ENCODE measurements around the gene FIZ1.
A peak's percentile ranks its signal among the peaks of the same experiment; 100 is the strongest.
"Not testable (repeated sequence)": the region's sequence is repeated elsewhere in the genome, so short reads cannot be mapped to it uniquely, and the experiment has no call there.

The FIZ1 gene

GRCh38 chr19:55593096-55593772 lies 6.1 kb downstream of the FIZ1 start:
- Histone ChIP-seq H3K36me3 (ENCODE audit: control insufficient read depth, insufficient read depth, low read length) (peaks cover 11% of the 10 kb centered on the region), H3K4me3 (ENCODE audit: low read length) (no peak overlapping the region), H3K27ac (ENCODE audit: low read depth, low read length) (no peak overlapping the region), H3K9ac (ENCODE audit: low read length) (no peak overlapping the region), H3K27me3 (ENCODE audit: control insufficient read depth, insufficient read depth, low read length) (no peaks in the 10 kb centered on the region), H3K4me1 (ENCODE audit: control insufficient read depth, insufficient read depth, low read length) (no peaks in the 10 kb centered on the region)

- Histone ChIP-seq H3K27ac (ENCODE audit: low read depth, low read length) (no peak overlapping the region), H3K9ac (ENCODE audit: low read length) (no peak overlapping the region), H3K27me3 (ENCODE audit: control insufficient read depth, insufficient read depth, low read length) (no peaks in the 10 kb centered on the region), H3K36me3 (ENCODE audit: control insufficient read depth, insufficient read depth, low read length) (peaks cover 11% of the 10 kb centered on the region), H3K4me1 (ENCODE audit: control insufficient read depth, insufficient read depth, low read length) (no peaks in the 10 kb centered on the region), H3K4me3 (ENCODE audit: low read length) (no peak overlapping the region)
These were observed 6.8 kb downstream of the FIZ1 start for GRCh38 chr19:55592391-55593090.

- Histone ChIP-seq H3K9ac (ENCODE audit: low read length) (no peak overlapping the region), H3K36me3 (ENCODE audit: control insufficient read depth, insufficient read depth, low read length) (peaks cover 11% of the 10 kb centered on the region), H3K4me3 (ENCODE audit: low read length) (no peak overlapping the region), H3K4me1 (ENCODE audit: control insufficient read depth, insufficient read depth, low read length) (no peaks in the 10 kb centered on the region), H3K27me3 (ENCODE audit: control insufficient read depth, insufficient read depth, low read length) (no peaks in the 10 kb centered on the region), H3K27ac (ENCODE audit: low read depth, low read length) (no peak overlapping the region)
These were observed 7.8 kb downstream of the FIZ1 start for GRCh38 chr19:55591555-55591954.

- Histone ChIP-seq H3K27me3 (ENCODE audit: control insufficient read depth, insufficient read depth, low read length) (no peaks in the 10 kb centered on the region), H3K36me3 (ENCODE audit: control insufficient read depth, insufficient read depth, low read length) (peaks cover 4% of the 10 kb centered on the region), H3K4me3 (ENCODE audit: low read length) (no peak overlapping the region), H3K4me1 (ENCODE audit: control insufficient read depth, insufficient read depth, low read length) (no peaks in the 10 kb centered on the region), H3K9ac (ENCODE audit: low read length) (no peak overlapping the region), H3K27ac (ENCODE audit: low read depth, low read length) (no peak overlapping the region)
These were observed 8.7 kb downstream of the FIZ1 start for GRCh38 chr19:55590617-55591016.

GRCh38 chr19:55590109-55590508 lies 9.2 kb downstream of the FIZ1 start:
- Histone ChIP-seq H3K27ac (ENCODE audit: low read depth, low read length) (no peak overlapping the region), H3K9ac (ENCODE audit: low read length) (no peak overlapping the region), H3K4me1 (ENCODE audit: control insufficient read depth, insufficient read depth, low read length) (no peaks in the 10 kb centered on the region), H3K27me3 (ENCODE audit: control insufficient read depth, insufficient read depth, low read length) (no peaks in the 10 kb centered on the region), H3K36me3 (ENCODE audit: control insufficient read depth, insufficient read depth, low read length) (no peaks in the 10 kb centered on the region), H3K4me3 (ENCODE audit: low read length) (no peak overlapping the region)

- no peaks in the 10 kb centered on the region for H3K4me1 ChIP-seq (ENCODE audit: control insufficient read depth, insufficient read depth, low read length)
These were observed 10.6 kb downstream of the FIZ1 start for GRCh38 chr19:55588738-55589137.

GRCh38 chr19:55586976-55587668 lies 12.2 kb downstream of the FIZ1 start:
- H3K9ac ChIP-seq (ENCODE audit: low read length), result no peak overlapping the region

More at GRCh38 chr19:55588738-55589137, 10.6 kb downstream of the FIZ1 start:
- H3K4me3 ChIP-seq (ENCODE audit: low read length), result no peak overlapping the region
- H3K27me3 ChIP-seq (ENCODE audit: control insufficient read depth, insufficient read depth, low read length), result no peaks in the 10 kb centered on the region
- no peaks in the 10 kb centered on the region for H3K36me3 ChIP-seq (ENCODE audit: control insufficient read depth, insufficient read depth, low read length)
- H3K27ac ChIP-seq (ENCODE audit: low read depth, low read length), result no peak overlapping the region
- no peak overlapping the region for H3K9ac ChIP-seq (ENCODE audit: low read length)

GRCh38 chr19:55585658-55586339 lies 13.5 kb downstream of the FIZ1 start:
- no peaks in the 10 kb centered on the region for H3K27me3 ChIP-seq (ENCODE audit: control insufficient read depth, insufficient read depth, low read length)
- no peaks in the 10 kb centered on the region for H3K36me3 ChIP-seq (ENCODE audit: control insufficient read depth, insufficient read depth, low read length)
- peak overlapping the region; percentile 30 for H3K27ac ChIP-seq (ENCODE audit: low read depth, low read length)
- no peak overlapping the region for H3K9ac ChIP-seq (ENCODE audit: low read length)
- no peaks in the 10 kb centered on the region for H3K4me1 ChIP-seq (ENCODE audit: control insufficient read depth, insufficient read depth, low read length)
- peak overlapping the region; percentile 51 for H3K4me3 ChIP-seq (ENCODE audit: low read length)

More at GRCh38 chr19:55586976-55587668, 12.2 kb downstream of the FIZ1 start:
- Histone ChIP-seq H3K4me3 (ENCODE audit: low read length) (peak overlapping the region; percentile 72), H3K27me3 (ENCODE audit: control insufficient read depth, insufficient read depth, low read length) (no peaks in the 10 kb centered on the region), H3K36me3 (ENCODE audit: control insufficient read depth, insufficient read depth, low read length) (no peaks in the 10 kb centered on the region), H3K4me1 (ENCODE audit: control insufficient read depth, insufficient read depth, low read length) (no peaks in the 10 kb centered on the region), H3K27ac (ENCODE audit: low read depth, low read length) (no peak overlapping the region)

- no peak overlapping the region for H3K4me3 ChIP-seq (ENCODE audit: low read length)
- no peaks in the 10 kb centered on the region for H3K27me3 ChIP-seq (ENCODE audit: control insufficient read depth, insufficient read depth, low read length)
- H3K9ac ChIP-seq (ENCODE audit: low read length), result no peak overlapping the region
- no peaks in the 10 kb centered on the region for H3K36me3 ChIP-seq (ENCODE audit: control insufficient read depth, insufficient read depth, low read length)
- H3K27ac ChIP-seq (ENCODE audit: low read depth, low read length), result no peak overlapping the region
- H3K4me1 ChIP-seq (ENCODE audit: control insufficient read depth, insufficient read depth, low read length), result no peaks in the 10 kb centered on the region
These were observed 14.4 kb downstream of the FIZ1 start for GRCh38 chr19:55584871-55585270.

- H3K27ac ChIP-seq (ENCODE audit: low read depth, low read length), result not testable (repeated sequence)
These were observed 15.4 kb downstream of the FIZ1 start for GRCh38 chr19:55583897-55584296.

GRCh38 chr19:55582284-55582683 lies 17.0 kb downstream of the FIZ1 start:
- not testable (repeated sequence) for H3K36me3 ChIP-seq (ENCODE audit: control insufficient read depth, insufficient read depth, low read length); H3K4me1 ChIP-seq (ENCODE audit: control insufficient read depth, insufficient read depth, low read length); H3K9ac ChIP-seq (ENCODE audit: low read length); H3K4me3 ChIP-seq (ENCODE audit: low read length); H3K27me3 ChIP-seq (ENCODE audit: control insufficient read depth, insufficient read depth, low read length); H3K27ac ChIP-seq (ENCODE audit: low read depth, low read length)

More at GRCh38 chr19:55583897-55584296, 15.4 kb downstream of the FIZ1 start:
- H3K27me3 ChIP-seq (ENCODE audit: control insufficient read depth, insufficient read depth, low read length); H3K36me3 ChIP-seq (ENCODE audit: control insufficient read depth, insufficient read depth, low read length); H3K4me1 ChIP-seq (ENCODE audit: control insufficient read depth, insufficient read depth, low read length); H3K4me3 ChIP-seq (ENCODE audit: low read length); H3K9ac ChIP-seq (ENCODE audit: low read length): not testable (repeated sequence)

- no peak overlapping the region for H3K27ac ChIP-seq (ENCODE audit: low read depth, low read length)
- H3K9ac ChIP-seq (ENCODE audit: low read length), result no peak overlapping the region
- no peaks in the 10 kb centered on the region for H3K36me3 ChIP-seq (ENCODE audit: control insufficient read depth, insufficient read depth, low read length)
- H3K4me1 ChIP-seq (ENCODE audit: control insufficient read depth, insufficient read depth, low read length), result no peaks in the 10 kb centered on the region
- no peak overlapping the region for H3K4me3 ChIP-seq (ENCODE audit: low read length)
- no peaks in the 10 kb centered on the region for H3K27me3 ChIP-seq (ENCODE audit: control insufficient read depth, insufficient read depth, low read length)
These were observed 17.5 kb downstream of the FIZ1 start for GRCh38 chr19:55581823-55582223.

Data from rectal smooth muscle tissue (tissue), 1 donor.